Measurements from ENCODE around the gene ATRX.

DNA sequence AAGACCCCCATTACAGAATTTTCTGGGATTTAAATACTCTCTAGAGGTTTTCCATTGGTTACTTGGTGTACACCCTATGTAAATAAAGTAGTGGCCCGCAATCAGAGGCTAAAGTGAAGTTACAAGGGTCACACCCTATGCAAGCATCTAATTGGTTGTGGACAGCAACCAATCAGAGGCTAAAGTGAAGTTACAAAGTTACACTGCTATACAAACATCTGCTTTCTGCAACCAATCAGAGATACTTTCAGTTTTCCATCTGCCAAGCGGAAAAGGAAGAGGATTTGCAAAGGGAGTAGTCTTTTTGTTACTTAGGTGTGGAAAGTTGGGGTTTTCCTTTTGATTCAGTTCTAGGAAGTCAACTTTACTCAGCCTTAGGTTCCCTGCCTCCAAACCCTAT is 2.0 kb upstream of the ATRX start:
- TF ChIP-seq JUNB (IDR thresholded peaks at IDR 0.05; ENCODE audit: unreplicated experiment) (no peak), ZNF331 (CRISPR knock-in tag; IDR thresholded peaks at IDR 0.05; ENCODE audit: low read depth) (no peak)

Data from GM23338 (cell line).